GM19452 (cell line): ENCODE data around the gene PCAT7.
"Not testable (repeated sequence)": the region's sequence is repeated elsewhere in the genome, so short reads cannot be mapped to it uniquely, and the experiment has no call there.

ENCODE experiments used
- ATAC-seq: cut with Tn5 transposase; IDR thresholded peaks from one replicate; pipeline ENCODE4 v1.9.1; 2021; ENCODE audit not compliant: unreplicated experiment

Gene PCAT7

GRCh38 chr9:94554439-94555331, at the start of gene PCAT7:
Gene PCAT7, plus strand, starts transcription at chr9:94555083.
- ATAC-seq: no peak

GRCh38 chr9:94506370-94506769, 48.5 kb upstream of the PCAT7 start:
- not testable (repeated sequence) for ATAC-seq

DNA sequence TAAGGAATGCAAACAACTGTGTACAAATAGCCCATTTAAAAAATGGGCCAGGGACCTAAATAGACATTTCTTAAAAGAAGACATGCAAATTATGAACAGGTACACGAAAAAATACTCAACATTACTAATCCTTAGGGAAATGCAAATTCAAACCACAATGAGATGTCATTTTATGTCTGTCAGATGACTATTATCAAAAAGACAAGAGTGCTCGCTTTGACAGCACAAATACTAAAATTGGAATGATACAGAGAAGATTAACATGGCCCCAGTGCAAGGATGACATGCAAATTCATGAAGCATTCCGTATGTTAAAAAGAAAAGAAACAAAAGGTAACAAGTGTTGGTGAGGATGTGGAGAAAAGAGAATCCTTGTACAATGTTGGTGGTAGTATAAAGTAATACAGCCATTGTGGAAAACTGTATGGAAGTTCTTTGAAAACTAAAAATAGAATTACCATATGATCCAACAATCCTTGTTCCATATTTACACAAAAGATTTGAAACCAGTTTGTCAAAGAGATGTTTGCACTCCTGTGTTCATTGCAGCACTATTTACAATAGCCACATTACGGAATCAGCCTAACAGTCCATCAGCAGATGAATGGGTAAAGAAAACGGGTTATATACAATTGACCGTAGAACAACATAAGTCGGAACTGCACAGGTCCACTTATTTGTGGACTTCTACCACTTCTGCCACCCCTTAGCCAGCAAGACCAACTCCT, 47.2 kb upstream of the PCAT7 start:
- ATAC-seq: no peak

DNA sequence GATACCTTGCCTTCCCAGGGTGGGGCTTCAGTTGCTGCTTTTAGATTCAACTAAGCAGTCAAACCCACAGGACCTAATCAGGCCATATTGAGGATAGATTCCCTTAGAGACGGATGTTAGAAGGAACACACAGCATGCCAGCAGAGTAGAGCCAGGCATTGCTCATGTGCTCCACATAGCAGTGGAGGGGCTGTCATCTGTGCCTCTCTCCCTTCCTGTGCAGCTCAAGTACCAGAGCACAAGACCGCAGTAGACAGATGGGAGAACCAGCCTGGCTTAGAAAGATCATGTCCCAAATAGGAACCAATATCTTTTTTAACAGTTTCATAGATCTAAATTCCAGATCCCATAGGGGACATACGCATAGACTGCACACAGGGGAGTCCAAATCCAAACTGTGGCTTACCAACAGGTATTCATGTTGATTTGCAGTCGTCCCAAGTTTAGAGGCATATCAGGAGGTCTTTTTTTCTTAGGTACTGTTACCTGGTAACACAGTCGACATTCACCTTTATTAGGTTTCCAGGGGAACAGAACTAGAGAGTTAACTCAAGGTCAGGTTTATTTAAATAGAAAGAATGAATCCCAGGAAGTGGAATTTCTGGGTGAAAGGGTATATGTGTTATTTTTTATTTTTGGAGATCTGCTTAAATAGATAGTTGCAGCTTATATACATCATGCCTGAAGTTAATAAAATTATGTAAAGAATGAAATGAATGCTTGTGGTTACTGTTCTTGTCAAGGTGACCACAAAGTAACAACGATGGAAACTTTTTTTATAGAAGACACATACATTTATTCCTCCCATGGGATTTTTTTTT, 43.5 kb upstream of the PCAT7 start:
- ATAC-seq: no peak

DNA sequence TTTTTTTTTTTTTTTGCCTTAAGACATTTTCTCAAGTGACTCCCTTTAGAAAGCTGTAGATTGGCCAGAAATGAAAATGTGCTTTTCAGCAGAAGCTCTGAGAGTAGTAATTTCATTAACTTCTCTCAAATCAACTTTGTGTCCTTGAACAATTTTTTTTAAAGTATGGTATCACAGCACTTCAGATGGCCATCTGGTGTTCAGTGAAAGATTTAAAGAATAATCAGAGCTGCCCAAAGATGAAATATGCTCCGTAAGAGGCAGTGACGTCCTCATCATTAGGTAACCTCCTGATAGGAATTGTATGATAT, 43.0 kb upstream of the PCAT7 start:
- ATAC-seq: no peak

- no peak for ATAC-seq
Measured at GRCh38 chr9:94514722-94515121, 40.2 kb upstream of the PCAT7 start.

- ATAC-seq: no peak
Measured at GRCh38 chr9:94517254-94517653, 37.6 kb upstream of the PCAT7 start.

- no peak for ATAC-seq
Measured at GRCh38 chr9:94525396-94526035, 29.4 kb upstream of the PCAT7 start.

DNA sequence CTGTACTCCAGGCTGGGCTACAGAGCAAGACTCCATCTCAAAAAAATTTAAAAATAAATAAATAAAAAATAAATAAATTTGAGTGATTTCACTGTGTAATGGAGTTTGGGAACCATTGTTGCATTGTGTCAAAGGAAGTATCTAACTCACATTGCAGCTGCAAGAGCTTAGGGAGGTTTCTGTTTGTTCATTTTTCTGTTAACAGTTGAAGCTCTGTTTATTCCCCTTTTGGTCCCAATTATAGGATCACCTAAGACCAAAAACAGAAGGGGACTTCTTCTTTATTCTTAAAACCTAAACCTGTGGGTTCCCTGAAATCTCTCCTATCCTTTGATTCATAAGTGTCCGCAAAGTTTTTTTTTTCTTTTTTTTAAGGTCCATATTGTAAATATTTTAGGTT, 28.6 kb upstream of the PCAT7 start:
- ATAC-seq: no peak

- ATAC-seq: no peak
Measured at GRCh38 chr9:94526951-94527350, 27.9 kb upstream of the PCAT7 start.

DNA sequence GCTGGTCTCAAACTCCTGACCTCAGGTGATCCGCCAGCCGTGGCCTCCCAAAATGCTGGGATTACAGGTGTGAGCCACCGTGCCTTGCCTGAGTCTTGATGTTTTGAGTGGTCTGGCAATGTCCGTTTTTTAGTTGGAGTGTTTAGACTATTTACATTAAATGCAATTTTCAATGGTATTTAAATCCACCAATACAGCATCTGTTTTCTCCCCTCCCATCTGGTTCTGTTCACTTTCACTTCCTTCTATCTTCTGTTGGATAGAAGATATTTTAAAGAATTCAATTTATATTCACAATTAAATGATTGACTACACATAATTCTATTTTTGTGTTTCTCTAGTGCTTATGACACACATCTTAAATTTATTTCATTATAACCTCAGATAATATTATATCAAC, 26.0 kb upstream of the PCAT7 start:
- ATAC-seq: no peak

DNA sequence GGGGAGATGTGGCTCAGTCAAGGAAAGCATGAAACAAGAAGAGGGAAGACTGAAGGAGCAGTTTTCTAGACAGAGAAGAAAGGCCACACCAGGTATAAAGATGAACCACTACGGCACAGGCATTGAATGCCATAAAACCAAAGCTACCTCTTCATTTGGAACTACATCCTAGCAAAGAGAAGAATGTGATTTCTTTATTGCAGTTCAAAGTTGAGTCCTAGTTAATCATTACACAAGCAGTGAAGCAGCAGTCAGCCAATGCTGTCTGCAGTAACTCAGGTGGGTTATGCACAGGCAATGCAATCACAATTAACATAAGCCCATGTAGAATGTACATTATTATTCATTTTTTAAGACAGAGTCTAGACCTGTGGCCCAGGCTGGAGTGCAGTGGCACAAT, 21.7 kb upstream of the PCAT7 start:
- ATAC-seq: no peak

DNA sequence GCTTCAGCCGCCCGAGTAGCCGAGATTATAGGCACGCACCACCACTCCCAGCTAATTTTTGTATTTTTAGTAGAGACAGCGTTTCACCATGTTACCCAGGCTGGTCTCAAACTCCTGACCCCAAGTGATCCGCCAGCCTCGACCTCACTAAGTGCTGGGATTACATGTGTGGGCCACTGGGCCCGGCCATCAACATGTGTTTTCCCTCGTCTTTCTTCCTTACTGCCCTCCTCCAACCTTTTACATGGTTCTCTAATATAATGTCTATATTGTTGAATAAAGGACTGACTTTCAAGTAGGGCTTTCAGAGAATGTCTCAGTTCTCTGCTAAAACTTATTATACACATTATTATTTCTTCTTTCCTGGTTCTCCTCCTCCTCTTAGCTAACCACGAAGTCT, 21.3 kb upstream of the PCAT7 start:
- no peak for ATAC-seq

GRCh38 chr9:94534901-94535300, 20.0 kb upstream of the PCAT7 start:
- ATAC-seq: no peak

DNA sequence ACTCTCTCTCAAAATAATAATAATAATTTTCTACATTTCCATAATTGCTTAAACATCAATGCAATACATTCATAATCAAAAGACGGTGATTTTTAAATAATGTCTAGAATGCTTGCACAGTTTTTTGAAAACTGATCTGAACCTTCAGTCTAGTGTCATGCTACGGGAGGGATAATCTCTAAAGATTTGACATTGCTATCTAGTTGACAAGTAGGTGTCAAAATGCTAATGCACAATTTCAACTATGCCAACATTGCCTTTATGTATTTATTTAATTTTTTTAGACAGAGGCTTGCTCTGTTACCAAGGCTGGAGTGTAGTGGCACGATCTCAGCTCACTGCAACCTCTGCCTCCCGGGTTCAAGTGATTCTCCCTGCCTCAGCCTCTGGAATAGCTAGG, 16.0 kb upstream of the PCAT7 start:
- no peak for ATAC-seq

DNA sequence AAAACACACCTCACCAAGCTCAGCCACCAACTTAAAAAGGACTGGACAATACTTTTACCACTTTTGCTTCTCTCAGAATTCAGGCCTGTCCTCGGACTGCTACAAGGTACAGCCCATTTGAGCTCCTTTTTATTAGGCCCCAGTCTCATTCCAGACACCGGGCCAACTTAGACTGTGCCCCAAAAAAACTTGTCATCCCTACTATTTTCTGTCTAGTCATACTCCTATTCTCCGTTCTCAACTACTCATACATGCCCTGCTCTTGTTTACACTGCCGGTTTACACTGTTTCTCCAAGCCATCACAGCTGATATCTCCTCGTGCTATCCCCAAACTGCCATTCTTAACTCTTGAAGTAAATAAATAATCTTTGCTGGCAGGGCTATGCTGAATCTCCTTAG, 10.5 kb upstream of the PCAT7 start:
- not testable (repeated sequence) for ATAC-seq

DNA sequence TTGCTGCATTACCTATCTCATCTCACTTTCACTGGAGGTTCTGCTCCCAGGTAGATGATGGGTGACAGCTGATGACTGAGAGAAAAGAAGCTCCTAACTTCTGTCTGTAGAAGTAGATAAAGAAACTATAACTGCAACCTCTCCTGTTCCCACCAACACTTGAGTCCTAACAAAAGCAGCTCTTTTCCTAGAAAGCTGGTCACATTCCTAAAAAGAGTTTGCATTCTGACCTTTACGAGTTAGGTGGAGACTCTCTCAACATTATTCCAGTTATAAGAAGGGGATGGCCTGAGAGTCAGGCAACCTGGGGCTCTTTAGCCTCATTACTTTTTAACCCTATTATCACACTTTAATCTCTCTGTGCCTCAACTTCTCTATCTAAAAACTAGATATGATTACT, 8.9 kb upstream of the PCAT7 start:
- ATAC-seq: no peak

GRCh38 chr9:94553029-94553938, 1.6 kb upstream of the PCAT7 start:
- no peak for ATAC-seq

GRCh38 chr9:94554078-94554438, 825 bp upstream of the PCAT7 start:
- no peak for ATAC-seq

DNA sequence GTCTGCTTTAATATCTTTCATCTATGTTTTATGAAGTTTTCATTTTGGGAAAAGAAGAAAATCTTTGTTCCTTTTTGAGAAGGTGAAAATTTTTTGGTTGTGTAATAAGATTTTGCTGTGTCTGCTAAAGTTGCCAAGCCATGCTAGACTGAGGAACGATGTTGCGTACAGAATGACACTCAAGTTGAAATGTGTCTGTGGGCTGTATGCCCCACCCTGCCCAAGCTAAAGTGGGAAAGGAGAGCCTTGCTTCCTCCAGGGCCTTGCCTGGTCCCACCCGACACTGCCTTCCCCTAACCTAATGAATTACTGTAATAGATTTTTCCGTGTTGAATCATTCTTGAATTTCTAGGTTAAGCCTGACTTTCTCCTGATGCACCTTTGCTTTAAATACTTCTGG, 2.5 kb downstream of the PCAT7 start:
- no peak for ATAC-seq
